Measurements from ENCODE around the gene NOXO1.

Gene NOXO1

DNA sequence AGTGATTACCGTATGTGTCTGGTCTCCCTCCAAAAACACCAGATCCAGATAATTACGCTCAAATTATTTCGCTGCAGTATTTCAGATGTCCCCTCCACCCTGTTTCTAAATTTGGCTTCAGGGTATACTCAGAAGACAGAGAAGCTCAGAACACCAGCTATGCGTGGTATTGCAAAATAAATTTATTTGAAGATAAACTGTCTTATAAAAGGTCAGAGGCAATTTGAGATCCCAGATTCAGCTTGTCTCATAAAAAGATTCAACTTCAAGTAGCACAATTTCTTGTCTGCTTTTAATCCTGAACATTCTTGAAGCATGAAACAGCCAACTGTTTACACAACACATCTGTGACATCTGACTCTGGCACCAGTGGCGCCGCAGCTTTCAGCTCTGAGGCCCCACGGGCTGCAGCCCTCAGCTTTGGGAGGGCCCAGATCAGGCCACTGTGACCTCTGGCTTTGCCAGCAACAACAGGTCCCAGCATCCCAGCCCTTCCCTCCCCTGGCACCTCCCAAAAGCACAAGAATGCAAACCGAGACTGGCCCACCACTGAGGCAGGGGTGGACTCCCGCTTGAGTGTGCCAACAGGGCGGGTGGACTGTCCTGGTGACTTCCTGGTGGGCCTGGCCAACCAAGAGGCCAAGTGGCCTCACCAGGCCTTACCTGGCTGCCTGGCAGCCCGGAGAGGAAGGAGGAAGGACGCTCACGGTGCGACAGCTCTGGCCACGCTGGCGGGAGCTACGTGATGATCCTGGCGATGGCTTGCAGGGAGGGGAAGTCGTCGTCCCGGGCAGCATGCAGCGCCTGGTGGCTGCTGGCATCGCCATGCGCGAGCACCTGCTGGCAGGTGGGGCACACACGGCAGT is 16.5 kb upstream of the NOXO1 start:
- no peak for DNase-seq

DNA sequence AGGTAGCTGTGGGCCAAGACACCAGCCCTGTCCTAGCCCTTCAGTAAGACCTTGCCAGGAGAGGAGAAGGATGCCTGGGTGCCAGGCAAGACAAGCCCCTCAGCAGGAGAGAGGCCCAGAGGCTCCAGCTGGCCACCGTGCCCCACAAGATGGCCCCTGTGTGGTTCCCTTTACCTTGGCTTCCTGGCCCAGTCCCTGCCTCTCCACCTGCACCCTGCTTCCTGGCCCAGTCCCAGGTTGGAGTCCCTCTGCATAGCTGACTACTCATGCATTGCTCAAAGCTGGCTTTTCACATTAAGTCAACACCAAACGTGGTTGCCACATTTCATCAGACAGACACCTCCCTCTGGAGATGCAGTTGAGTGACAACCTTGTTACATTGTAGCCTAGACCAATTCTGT is 12.5 kb upstream of the NOXO1 start:
- no peak for DNase-seq

DNA sequence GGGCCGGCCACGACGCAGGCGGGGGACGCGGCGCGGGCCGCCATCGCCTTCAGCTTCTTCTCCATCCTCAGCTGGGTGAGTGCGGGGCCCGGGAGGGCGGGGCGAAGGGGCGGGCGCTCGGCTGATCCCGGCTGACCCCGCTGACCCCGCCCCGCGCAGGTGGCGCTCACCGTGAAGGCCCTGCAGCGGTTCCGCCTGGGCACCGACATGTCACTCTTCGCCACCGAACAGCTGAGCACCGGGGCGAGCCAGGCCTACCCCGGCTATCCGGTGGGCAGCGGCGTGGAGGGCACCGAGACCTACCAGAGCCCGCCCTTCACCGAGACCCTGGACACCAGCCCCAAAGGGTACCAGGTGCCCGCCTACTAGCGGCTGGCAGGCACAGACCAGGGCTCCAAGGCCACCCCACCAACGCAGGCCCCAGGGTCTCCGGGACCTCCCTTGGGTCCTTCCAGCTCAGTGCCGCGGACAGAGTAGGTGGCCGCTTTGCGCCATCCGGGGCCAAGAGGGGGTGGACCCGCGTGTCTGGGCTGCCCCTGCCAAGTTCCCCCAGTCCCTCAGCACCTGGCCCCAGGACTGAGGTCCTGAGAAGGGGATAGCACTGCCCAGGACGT is 11.5 kb upstream of the NOXO1 start:
- no peak for DNase-seq

DNA sequence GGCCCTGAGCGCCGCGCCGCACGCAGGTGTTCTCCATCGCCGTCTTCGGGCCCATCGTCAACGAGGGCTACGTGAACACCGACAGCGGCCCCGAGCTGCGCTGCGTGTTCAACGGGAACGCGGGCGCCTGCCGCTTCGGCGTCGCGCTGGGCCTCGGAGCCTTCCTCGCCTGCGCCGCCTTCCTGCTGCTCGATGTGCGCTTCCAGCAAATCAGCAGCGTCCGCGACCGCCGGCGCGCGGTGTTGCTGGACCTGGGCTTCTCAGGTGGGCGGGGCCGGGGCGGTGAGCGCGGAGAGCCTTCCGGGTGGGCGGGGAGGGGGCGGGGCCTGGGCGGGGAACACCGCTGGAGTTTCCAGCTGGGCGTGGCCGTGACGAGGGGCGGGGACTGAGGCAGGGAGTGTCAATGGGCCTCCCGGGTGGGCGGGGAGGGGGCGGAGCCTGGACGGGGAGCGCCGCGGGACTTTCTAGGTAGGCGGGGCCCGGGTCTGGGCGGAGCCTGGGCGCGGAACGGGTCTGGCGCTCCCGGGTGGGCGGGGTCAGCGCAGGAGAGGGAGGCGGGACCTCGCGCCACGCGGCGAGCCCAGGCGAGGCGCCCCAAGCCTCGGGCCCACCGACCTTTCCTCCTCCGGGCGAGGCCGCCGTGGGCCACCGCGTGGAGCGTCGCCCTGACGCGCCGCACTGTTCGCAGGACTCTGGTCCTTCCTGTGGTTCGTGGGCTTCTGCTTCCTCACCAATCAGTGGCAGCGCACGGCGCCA is 10.9 kb upstream of the NOXO1 start:
- no peak for DNase-seq

DNA sequence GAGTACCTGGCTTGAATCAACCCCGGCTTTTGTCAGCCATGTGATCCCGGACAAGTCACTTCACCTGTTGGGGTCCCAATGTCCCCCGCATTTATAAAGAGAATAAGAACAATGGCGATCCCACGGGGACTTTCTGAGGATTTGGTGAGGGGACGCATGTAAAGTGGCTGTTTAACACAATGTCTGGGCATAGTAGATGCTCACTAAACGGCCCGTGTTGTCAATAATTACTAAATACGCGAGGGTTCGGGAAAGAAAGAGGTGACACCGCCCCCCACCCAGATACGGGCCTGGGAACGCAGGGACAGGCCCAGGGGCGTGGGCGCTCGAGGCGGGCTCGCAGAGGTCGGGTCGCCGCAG is 10.3 kb upstream of the NOXO1 start:
- DNase-seq: no peak

DNA sequence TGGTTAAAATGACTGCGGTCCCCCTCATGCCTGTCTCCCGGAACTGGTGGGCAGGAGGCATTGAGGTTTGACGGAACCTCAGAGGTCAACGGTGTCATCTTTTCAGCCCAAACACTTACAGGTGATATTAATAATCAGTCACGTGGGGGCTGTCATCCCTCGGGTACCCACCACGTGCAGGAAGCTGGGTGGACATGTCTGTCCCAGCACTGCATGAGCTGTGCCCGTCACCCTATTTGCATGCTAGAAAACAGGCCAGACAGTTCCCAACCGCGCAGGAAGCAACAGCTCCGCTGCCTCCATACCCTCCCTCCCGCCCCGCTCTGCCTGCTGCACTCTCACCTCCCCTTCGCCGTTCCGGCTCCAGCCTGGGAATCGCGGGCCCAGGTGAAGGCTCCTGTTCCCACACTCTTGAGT is 9.9 kb upstream of the NOXO1 start:
- DNase-seq: no peak

DNA sequence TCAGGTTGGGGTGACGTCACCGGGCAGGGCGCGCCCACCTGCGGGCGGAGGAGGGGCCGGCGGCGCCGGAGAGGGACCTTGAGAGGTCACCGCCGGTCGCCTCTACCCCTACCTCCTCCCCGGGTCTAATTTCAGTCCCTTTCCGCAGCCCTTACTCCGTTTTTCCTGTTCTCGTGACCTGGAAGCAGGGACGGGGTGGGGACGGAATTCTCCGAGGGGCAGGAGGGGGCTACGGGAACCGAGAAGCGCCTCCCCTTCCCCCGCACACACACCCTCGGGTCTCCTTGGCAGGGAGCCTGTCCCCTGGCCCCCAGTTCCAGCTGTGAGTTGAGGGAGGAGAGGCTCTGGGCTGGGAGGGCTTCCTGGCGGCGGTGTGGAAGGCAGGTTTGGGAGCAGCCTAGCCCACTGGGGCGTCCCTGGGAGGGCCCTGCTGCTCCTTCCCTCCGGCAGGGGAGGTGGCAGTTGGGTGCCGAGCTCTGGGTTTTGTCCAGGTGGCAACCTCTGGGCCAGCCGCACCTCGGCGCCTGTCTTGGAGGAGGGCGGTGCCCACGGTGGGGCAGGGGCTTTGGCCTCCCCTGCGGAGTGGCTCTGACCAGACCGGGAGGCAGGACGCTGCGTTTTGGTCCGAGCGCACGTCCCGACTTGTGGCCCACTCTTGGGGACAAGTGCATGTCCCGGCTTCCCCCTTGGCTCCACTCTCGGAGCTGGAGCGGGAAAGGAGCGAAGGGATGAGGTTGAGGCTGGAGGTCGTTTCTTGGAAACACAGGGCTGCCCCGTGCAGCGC is 9.3 kb upstream of the NOXO1 start:
- DNase-seq: no peak

DNA sequence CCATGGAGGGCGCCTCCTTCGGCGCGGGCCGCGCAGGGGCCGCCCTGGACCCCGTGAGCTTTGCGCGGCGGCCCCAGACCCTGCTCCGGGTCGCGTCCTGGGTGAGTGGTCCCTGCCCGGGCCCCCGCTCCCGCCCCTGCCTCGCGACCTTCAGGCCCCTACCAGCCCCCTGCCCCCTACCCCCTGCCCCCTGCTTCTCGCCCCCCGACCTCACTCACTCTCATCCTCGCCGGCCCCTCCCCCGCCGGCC is 8.8 kb upstream of the NOXO1 start:
- no peak for DNase-seq

DNA sequence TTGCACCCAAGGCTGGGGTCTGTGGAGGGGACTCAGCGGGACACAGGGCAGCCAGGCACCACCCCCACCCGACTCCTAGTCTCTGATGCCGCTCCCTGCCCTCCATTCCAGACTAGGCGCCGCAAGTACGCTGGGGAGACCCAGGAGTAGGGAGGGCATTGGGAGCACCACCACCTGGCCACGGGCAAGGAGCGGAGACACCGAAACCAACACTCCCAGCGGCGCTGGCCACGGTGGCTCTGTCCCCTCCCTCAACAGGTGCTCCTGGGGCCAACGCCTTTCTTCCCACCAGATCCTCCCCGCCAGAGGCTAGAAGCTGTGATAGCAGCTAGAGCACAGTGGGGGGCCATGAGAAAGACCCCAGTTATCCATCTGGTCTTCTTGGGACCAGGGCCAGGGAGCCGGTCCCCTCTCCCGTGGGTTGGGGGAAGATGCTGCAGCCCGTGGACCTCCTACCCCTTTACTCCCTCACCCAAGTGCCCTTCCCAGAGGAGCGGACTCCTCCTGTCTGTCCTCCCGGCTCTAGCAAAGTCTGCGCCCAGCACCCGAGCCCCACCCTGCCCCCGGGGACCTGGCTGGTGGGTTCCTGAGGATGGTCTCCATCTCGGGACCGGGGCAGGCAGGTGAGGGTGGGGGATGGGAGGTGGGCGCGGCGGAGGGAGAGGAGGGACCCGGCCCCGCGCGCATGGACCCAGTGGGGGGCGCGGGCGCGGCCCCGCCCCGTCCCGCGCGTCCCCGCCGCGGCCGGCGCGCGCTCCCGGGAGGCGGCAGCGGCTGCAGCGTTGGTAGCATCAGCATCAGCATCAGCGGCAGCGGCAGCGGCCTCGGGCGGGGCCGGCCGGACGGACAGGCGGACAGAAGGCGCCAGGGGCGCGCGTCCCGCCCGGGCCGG is 8.2 kb upstream of the NOXO1 start, which contains the start of gene SYNGR3:
Gene SYNGR3 (plus strand): TSS at position 762 of the 892 bp plus-strand sequence. CDS start 133 bp downstream, outside the sequence.
- DNase-seq: no peak

DNA sequence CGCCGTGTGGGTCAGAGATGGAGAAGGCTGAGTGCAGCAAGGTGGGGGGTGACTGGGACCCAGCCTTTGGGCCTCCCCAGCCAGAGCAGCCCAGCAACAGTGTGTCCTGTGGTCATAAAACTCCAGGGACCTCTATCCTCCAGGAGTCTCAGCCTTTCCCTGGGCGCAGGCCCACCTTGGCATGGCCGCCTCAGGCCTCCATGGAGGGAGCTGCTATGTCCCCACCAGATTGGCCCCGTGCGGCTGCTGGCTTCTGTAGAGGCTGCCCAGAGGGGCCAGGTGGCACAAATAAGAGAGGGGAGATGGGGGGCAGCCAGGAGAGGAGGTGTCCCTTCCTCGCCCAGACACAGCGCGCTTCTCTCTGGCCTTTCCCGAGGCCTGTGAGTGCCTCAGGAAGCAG is 5.9 kb upstream of the NOXO1 start:
- DNase-seq: no peak

DNA sequence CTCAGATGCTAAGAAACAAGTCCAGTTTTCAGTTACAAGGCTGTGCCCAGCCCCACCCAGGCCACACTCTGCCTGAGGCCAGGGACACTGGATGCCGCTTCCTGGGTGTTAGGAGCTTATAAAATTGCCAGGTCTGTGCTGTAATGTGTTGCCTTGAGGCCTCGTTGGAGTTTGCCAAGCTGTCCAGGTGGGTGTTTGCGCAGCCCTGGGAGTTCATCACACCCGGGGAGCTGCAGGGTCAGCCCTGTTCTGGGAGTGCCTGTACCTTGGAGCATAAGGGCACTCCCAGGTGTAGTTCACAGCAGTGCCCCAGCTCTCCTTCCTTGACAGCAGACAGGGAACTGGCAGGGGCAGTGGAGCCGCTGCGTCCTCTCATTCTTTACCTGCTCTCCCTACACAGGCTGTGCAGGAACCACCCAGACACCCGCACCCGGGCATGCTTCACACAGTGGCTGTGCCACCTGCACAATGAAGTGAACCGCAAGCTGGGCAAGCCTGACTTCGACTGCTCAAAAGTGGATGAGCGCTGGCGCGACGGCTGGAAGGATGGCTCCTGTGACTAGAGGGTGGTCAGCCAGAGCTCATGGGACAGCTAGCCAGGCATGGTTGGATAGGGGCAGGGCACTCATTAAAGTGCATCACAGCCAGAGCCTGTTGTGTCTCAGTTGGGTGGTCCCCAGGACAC is 4.3 kb upstream of the NOXO1 start:
- no peak for DNase-seq

DNA sequence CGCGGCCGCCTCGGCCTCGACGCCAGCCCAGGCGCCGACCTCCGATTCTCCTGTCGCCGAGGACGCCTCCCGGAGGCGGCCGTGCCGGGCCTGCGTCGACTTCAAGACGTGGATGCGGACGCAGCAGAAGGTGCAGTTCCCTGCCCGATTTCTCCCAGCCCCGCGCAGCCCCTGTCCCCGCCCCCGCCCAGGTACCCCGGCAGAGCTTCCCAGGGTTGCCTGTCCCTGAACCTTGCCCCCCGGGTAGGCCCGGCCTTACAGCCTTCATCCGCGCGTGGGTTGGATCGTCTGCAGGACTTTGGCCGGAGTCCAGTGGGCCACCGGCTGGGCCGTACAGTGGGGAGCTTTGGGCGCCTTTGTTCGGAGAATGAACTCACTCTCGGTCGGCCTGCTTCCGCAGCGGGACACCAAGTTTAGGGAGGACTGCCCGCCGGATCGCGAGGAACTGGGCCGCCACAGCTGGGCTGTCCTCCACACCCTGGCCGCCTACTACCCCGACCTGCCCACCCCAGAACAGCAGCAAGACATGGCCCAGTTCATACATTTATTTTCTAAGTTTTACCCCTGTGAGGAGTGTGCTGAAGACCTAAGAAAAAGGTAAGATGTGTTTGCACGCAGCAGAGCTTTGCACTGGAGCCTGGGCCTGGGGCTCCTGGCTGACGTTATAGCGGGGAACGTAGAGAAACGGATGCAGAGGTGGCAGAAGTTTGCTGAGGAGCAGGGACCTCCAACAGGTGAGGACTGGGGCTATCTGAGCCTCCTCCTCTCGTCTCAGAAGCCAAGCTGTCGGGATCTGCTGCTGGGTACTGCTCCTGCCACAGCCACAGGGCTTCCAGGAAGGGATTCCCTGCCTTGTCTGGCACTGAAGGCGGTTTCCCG is 3.3 kb upstream of the NOXO1 start:
- DNase-seq: no peak

DNA sequence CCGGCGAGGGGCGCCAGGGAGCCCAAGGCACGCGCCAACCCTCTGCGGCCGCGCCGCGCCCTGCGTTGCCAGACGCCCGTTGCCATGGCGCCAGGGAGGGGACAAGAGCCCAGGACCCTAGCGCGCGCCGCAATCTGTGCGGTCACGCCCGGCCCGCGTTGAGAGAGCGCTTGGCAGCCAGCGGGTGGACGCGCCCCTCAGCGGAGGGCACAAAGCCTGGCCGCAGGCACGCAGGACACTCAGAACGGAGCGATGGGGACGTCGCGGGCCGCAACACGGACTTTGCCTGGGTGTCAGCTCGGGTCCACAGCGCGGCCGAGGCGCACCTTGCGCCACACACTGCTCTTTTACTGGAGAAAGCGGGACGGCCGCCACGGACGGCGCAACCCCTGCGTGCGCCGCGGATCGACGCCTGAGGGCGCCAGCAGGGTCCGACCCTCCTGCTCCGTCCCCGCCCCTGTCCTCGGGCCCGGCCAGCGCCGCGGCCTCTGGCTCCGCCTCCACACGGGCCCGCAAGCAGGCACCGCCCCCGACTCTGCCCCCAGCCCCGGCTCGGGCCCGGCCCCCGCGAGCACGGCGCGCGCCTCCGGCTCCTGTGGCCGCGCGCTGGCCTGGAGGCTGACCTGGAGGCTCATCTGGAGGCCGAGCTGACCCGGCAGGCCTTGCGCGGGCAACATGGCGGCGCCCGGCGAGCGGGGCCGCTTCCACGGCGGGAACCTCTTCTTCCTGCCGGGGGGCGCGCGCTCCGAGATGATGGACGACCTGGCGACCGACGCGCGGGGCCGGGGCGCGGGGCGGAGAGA is 2.5 kb upstream of the NOXO1 start, which contains the start of gene GFER:
Gene GFER (plus strand): TSS at position 650 of the 803 bp plus-strand sequence. CDS start 26 bp downstream, at position 676.
- peak; percentile 48 for DNase-seq

DNA sequence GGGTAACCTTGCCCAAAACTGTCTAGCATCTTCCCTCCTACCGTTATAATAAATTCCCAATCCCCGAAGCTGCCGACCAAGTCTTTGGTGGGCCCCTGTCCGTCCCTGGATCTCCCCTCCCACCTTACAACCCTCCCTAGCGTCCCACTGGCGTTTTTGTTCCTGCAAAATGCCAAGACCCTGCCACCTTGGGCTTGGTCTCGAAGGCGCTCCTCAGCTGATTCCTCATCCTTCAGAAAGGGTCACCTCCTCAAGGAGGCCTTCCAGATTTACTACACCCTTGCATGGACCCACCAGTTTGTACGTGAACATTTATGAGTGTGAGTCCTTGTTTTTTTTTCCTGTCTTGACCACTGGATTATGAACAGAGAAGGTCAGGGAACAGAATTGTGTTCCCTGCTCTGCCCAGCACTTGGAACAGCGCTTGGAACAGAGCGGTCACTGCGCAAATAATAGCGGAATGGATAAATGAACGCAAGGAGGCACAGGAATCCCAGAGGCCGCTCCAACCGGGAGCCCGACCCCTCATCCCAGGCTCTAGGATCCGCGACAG is 1.8 kb upstream of the NOXO1 start:
- DNase-seq: no peak

DNA sequence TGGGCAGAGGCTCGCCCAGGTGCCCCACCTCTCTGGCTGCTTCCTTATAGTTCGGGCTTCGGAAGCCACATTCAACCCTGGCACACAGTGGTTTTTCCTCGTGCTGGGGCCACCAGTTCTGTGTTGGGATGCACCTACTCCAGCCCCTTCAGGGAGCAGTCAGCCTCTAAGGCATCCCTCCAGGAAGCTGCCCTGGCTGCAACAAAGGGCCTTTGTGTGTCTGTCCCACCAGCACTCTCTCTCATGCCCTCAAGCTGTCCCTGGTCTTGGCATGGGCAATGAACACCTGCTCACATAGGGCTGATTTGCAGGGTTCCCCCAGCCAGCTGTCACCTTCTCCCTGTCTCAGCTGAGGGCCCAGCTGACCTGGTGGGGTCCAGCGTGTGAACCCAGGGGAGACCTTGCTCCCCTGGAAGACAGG is 754 bp upstream of the NOXO1 start:
- no peak for DNase-seq

DNA sequence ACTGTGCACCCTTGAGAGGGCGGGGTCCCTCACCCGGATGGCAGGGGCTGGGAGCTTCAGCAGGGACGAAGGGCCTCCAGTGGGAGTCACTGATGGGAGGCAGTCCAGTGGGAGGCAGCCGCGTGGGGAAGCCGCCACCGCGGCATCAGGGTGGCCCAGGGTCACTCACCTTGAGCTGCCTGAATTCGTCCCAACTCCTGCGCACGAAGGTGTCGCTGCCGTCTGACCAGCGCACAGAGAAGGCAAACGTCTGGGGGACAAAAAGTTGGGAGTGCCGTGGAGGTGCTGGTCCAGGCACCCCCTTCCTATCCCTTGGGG is 540 bp downstream of the NOXO1 start:
- DNase-seq: no peak

DNA sequence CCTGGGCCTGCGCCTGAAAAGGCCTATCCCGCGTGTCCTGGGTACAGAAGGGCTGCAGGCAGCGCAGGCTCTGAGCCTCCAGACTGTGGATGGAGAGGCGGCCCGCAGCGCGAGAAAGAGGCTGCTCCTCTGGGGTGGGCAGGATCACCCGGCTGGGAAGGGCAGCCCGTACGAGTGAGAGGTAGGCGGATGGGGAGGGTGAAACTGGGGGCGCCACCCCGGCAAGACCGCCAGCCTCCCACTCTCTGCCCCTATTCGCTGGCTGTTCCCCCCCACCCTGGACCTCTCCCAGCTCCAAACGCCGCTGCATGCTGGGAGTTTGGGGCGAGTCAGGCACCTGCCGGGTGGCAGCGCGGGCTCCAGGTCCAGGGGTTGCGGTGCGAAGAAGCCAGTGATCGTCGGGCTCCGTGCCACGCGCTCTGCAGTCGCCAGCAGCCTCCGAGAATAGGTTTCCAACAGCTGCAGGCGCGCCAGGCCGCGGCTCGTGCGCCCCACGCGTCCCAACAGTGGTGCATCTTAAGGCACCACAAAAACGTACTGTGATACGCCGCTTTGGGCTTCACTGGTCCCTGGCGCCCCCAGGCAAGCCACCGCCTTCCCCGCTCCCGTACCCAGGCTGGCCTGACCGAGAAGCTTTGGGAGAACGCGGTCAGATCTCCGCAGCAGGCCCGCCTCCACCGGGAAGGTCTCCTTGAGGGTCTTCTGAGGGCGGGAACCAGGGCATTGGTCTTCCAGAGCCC is 1.1 kb downstream of the NOXO1 start:
- DNase-seq: no peak

DNA sequence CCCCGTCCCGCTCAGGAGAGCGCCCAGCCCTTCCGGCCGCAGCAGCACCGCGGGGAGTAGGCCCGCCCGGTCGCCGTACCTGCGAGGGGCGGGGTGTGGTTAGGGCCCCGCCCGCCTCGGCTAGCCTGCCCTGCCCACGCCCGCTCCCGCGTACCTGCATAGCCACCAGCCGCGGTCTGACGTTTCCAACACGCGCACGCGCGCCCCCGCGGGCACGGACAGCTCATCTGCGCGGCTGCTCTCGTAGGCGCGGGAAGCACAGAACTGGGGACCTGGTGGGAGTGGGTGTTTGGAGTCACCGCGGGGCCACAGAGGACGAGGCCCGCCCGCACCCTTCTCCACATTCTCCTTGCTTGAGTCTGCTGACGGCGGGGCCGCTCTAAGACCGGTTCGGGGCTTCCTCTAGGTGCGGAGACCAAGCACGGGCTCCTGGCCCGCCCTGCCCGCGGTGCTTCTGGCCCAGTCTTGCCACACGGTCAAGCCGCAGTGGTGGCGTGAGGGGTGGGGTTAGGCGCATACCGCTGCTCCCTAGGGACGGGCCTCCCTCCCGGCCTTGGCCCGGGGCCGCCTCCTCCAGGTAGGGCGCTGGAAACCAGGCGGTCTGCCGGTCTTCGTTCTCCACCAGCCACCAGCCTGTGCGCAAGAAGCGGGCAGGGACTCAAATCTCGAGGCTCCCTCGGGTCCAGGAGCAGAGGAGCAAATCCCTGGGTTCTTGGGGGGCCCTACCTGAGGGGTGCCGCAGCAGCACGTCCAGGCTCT is 1.8 kb downstream of the NOXO1 start:
- DNase-seq: no peak
